Keratinocyte (primary cell): ENCODE data around the gene COMMD3. TPM values are rescaled to one million over a fixed set of nuclear protein-coding genes. Genes with fewer than 3 reads are reported as not detected.

Experiments
- DNase-seq: peaks from one replicate; pipeline ENCODE4 v3.0.0-alpha.2; 2011; ENCODE audit warnings: low read depth, missing footprints, low spot score
- FAIRE-seq: peaks from 2 replicates; lab custom pipeline; 2011; peaks lifted over from hg19 to GRCh38; lab: Jason Lieb, UNC
- H2AFZ ChIP-seq: 2 replicates; pipeline ENCODE4 v1.6.0; 2012; ENCODE audit warnings: low read length, control low read depth, inconsistent platforms; ENCODE audit not compliant: control insufficient read depth
- H3K27ac ChIP-seq: 2 replicates; pipeline ENCODE4 v1.5.1; 2011; ENCODE audit warnings: low read length; ENCODE audit not compliant: control insufficient read depth, insufficient read depth
- H3K27me3 ChIP-seq: 3 replicates; pipeline ENCODE4 v1.6.0; 2011; ENCODE audit warnings: low read length; ENCODE audit not compliant: control insufficient read depth, insufficient read depth; ENCODE audit errors: extremely low read depth
- H3K36me3 ChIP-seq, 2 experiments: 2 replicates in 1 of 2; 3 replicates in 1 of 2; pipeline ENCODE4 v1.5.1; 2011; ENCODE audit warnings: low read length in 2 of 2, mild to moderate bottlenecking in 1 of 2; ENCODE audit not compliant: control insufficient read depth in 2 of 2, insufficient read depth in 2 of 2; ENCODE audit errors: extremely low read depth in 1 of 2
- H3K4me1 ChIP-seq: 3 replicates; pipeline ENCODE4 v1.5.1; 2011; ENCODE audit warnings: low read length; ENCODE audit not compliant: control insufficient read depth, insufficient read depth; ENCODE audit errors: extremely low read depth
- H3K4me2 ChIP-seq: 3 replicates; pipeline ENCODE4 v1.6.0; 2011; ENCODE audit warnings: low read depth, low read length; ENCODE audit not compliant: control insufficient read depth, insufficient read depth; ENCODE audit errors: extremely low read depth
- H3K4me3 ChIP-seq, 3 experiments: fragments of 200-600 bp in 1 of 3; sonication (generic) in 1 of 3; 2 replicates in 2 of 3; 3 replicates in 1 of 3; pipeline ENCODE4 v1.5.1; 2011 to 2016; ENCODE audit warnings: low read length in 3 of 3, mild to moderate bottlenecking in 3 of 3, control low read depth in 2 of 3, inconsistent platforms in 1 of 3, low read depth in 1 of 3, mixed read lengths in 1 of 3, mixed run types in 1 of 3, moderate library complexity in 1 of 3; ENCODE audit not compliant: control insufficient read depth in 2 of 3, insufficient read depth in 2 of 3; ENCODE audit errors: extremely low read depth in 1 of 3
- H3K79me2 ChIP-seq: 2 replicates; pipeline ENCODE4 v1.6.0; 2012; ENCODE audit warnings: low read length; ENCODE audit not compliant: control insufficient read depth, insufficient read depth
- H3K9ac ChIP-seq: 3 replicates; pipeline ENCODE4 v1.6.0; 2011; ENCODE audit warnings: low read length; ENCODE audit not compliant: control insufficient read depth, insufficient read depth; ENCODE audit errors: extremely low read depth
- H3K9me1 ChIP-seq: 3 replicates; pipeline ENCODE4 v1.6.0; 2011; ENCODE audit warnings: low read length; ENCODE audit not compliant: control insufficient read depth, insufficient read depth; ENCODE audit errors: extremely low read depth
- H3K9me3 ChIP-seq: 2 replicates; pipeline ENCODE4 v1.5.1; 2012; ENCODE audit warnings: low read depth, low read length; ENCODE audit not compliant: control insufficient read depth
- H4K20me1 ChIP-seq: 3 replicates; pipeline ENCODE4 v1.6.0; 2011; ENCODE audit warnings: low read length; ENCODE audit not compliant: control insufficient read depth, insufficient read depth; ENCODE audit errors: extremely low read depth
- EZH2 ChIP-seq: IDR thresholded peaks from one replicate; pipeline ENCODE4 v1.6.1; 2012; ENCODE audit warnings: inconsistent platforms, mild to moderate bottlenecking, low read length, moderate library complexity
- dilution Hi-C: fragments of 300-500 bp; cut with MboI; formaldehyde crosslinking; loops from one replicate; pipeline ENCODE4 v1.7.0; 2020; ENCODE audit warnings: low sequenced_read_pairs; ENCODE audit not compliant: extremely low pct_ligation_motif_present
- polyA plus RNA-seq, 5 experiments: library from polyadenylated mRNA; depleted of rRNA in 3 of 5; stranded (reverse) in 3 of 5; stranded (forward) in 1 of 5; unstranded in 1 of 5; fragments of >200 nt; gene quantifications; 1 replicate in 1 of 5; 2 replicates in 3 of 5; 3 replicates in 1 of 5; pipeline versions ENCODE4 v1.2.1 to v1.2.3, GENCODE V29; 2011 to 2012; ENCODE audit warnings: missing spikeins in 2 of 5, low read depth in 1 of 5, low replicate concordance in 1 of 5
- TF ChIP-seq, protein P1 (sequence below), 3 experiments: IDR thresholded peaks in 1 of 3; conservative IDR thresholded peaks in 1 of 3; optimal IDR thresholded peaks in 1 of 3; 2 replicates in 2 of 3; 3 replicates in 1 of 3; pipeline versions ENCODE3 to v1.5.1; 2011; ENCODE audit warnings: low read length in 3 of 3, mild to moderate bottlenecking in 3 of 3, moderate library complexity in 2 of 3, control low read depth in 1 of 3, inconsistent platforms in 1 of 3; ENCODE audit not compliant: insufficient read depth in 2 of 3; ENCODE audit errors: extremely low read depth in 1 of 3

The COMMD3 gene
- polyA plus RNA-seq, 1 donor (not counting 4 experiments of a cell fraction or from before 2014, with no cell fraction given) = 59.5 TPM

DNA sequence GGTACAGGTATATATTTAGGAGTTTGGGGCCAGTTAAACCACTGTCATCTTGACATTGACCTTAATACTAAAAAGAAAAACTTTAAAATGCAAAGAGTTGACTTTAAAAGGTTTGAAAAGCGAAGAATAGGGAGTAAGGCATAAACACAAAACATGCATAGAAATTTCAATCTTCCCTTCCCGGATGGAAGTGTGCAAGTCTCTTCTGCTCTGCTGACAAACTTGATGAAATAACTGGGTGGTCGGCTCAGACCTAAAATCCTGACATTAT, 25.7 kb downstream of the COMMD3 start:
- no peak overlapping the region for H3K4me3 ChIP-seq
- FAIRE-seq = no peak

DNA sequence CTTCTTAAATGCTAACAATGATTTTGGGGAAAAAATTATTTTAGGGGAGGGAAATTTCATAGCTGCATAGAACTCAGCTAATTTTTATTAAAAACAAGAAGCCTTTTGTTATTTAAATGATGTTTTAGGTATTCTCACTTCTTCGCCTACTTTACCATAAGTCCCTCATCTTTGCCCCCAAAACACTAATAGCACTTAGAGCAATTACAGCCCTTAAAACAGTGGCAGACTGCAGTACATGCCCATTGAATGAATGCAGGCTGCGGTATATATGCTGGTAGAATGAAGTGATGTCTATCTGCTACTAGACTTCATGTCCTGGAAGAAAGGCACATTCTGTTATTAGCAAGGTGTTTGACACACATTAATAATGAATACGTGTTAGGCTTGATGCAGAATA, 26.2 kb downstream of the COMMD3 start:
- Histone ChIP-seq H3K79me2 (no peaks in the 10 kb centered on the region), H3K9me1 (no peaks in the 10 kb centered on the region), H3K4me2 (no peak overlapping the region), H3K9me3 (peaks cover 2% of the 10 kb centered on the region), H3K9ac (no peak overlapping the region), H3K36me3 (no peaks in the 10 kb centered on the region), H3K27ac (no peak overlapping the region), H2AFZ (no peak overlapping the region), H4K20me1 (no peaks in the 10 kb centered on the region), H3K27me3 (peaks cover 71% of the 10 kb centered on the region), H3K4me3 (no peak overlapping the region), H3K4me1 (peaks cover 3% of the 10 kb centered on the region)
- no peak for FAIRE-seq
- DNase-seq = no peak
- no peak for TF ChIP-seq EZH2
- TF ChIP-seq, protein P1, sequence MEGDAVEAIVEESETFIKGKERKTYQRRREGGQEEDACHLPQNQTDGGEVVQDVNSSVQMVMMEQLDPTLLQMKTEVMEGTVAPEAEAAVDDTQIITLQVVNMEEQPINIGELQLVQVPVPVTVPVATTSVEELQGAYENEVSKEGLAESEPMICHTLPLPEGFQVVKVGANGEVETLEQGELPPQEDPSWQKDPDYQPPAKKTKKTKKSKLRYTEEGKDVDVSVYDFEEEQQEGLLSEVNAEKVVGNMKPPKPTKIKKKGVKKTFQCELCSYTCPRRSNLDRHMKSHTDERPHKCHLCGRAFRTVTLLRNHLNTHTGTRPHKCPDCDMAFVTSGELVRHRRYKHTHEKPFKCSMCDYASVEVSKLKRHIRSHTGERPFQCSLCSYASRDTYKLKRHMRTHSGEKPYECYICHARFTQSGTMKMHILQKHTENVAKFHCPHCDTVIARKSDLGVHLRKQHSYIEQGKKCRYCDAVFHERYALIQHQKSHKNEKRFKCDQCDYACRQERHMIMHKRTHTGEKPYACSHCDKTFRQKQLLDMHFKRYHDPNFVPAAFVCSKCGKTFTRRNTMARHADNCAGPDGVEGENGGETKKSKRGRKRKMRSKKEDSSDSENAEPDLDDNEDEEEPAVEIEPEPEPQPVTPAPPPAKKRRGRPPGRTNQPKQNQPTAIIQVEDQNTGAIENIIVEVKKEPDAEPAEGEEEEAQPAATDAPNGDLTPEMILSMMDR (optimal IDR thresholded peaks at IDR 0.05 in 1 of 3, IDR thresholded peaks at IDR 0.05 in 1 of 3, conservative IDR thresholded peaks at IDR 0.05 in 1 of 3; ENCODE audit: extremely low read depth in 1 of 3, insufficient read depth in 2 of 3, low read length in 3 of 3) = no peak
- dilution Hi-C loops = no loop called here

More for the DNA sequence above, 25.7 kb downstream of the COMMD3 start:
- Histone ChIP-seq H3K9ac (no peak overlapping the region), H3K36me3 (no peaks in the 10 kb centered on the region), H3K79me2 (no peaks in the 10 kb centered on the region), H3K27me3 (peaks cover 77% of the 10 kb centered on the region), H3K4me2 (no peak overlapping the region), H2AFZ (no peak overlapping the region), H3K27ac (no peak overlapping the region), H4K20me1 (no peaks in the 10 kb centered on the region), H3K9me3 (peaks cover 2% of the 10 kb centered on the region), H3K4me1 (peaks cover 3% of the 10 kb centered on the region), H3K9me1 (no peaks in the 10 kb centered on the region)
- TF ChIP-seq, protein P1 (optimal IDR thresholded peaks at IDR 0.05 in 1 of 3, IDR thresholded peaks at IDR 0.05 in 1 of 3, conservative IDR thresholded peaks at IDR 0.05 in 1 of 3; ENCODE audit: extremely low read depth in 1 of 3, insufficient read depth in 2 of 3, low read length in 3 of 3) = no peak
- TF ChIP-seq EZH2 = peak; percentile 30
- DNase-seq = no peak
- dilution Hi-C loops = no loop called here
